ENCODE measurements around the gene GP1BA.

- no peak for TF ChIP-seq CTCF (conservative IDR thresholded peaks at IDR 0.05; ENCODE audit: low read depth, low read length)
- TF ChIP-seq EZH2 (IDR thresholded peaks at IDR 0.05; ENCODE audit: borderline replicate concordance, low read depth, low read length, poor library complexity, severe bottlenecking): no peak
Measured at GRCh38 chr17:4938069-4938491, 6.0 kb downstream of the GP1BA start.
